GM12875 (cell line): Measurements from ENCODE around the gene SPDL1.
A peak's percentile ranks its signal among the peaks of the same experiment; 100 is the strongest.

Source experiments
- H3K4me3 ChIP-seq: one replicate; pipeline ENCODE4 v1.5.1; 2011; ENCODE audit warnings: low read depth, low read length, control low read depth
- CTCF ChIP-seq: IDR thresholded peaks from 2 replicates; pipeline ENCODE4 v1.5.1; 2011; ENCODE audit warnings: low read depth, mild to moderate bottlenecking, control low read depth, inconsistent platforms, low read length, moderate library complexity, borderline replicate concordance; ENCODE audit not compliant: insufficient read depth

SPDL1 gene

GRCh38 chr5:169583424-169584220, at the start of gene SPDL1:
SPDL1 (plus strand) TSS chr5:169583773; CDS start chr5:169588417, 4,644 bp downstream.
- H3K4me3 ChIP-seq = peak within 1 kb of the TSS; percentile 93
- TF ChIP-seq CTCF = no peak

DNA sequence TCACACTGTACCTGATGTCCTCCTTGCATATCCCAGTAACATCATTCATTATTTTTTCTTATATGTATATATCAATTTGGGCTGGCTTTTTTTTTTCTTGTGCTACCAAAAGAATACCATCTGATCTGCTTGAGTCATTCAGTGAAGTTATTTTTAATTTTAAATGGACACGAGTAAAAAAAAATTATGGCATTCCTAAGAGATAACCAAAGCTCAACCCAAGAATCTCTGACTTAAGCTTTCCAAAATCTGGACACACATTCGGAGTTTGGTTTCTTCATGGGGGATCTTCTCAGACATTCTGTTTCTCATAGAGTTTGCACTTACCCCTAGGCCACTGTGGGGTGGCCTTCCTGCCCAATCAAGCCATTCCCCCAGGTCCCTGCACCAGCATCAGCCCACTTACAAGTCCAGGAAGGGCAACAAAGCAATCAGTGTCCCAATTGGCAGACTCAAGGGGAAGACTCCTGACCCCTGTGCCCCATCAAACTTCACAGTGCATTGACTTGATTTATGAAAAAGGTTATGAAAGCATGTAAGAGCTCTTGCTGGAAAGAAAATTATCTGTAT, 49.2 kb upstream of the SPDL1 start:
- H3K4me3 ChIP-seq = no peak overlapping the region
- TF ChIP-seq CTCF = no peak

- no peak overlapping the region for H3K4me3 ChIP-seq
- no peak for TF ChIP-seq CTCF
These were observed 48.6 kb upstream of the SPDL1 start for GRCh38 chr5:169534939-169535338.

DNA sequence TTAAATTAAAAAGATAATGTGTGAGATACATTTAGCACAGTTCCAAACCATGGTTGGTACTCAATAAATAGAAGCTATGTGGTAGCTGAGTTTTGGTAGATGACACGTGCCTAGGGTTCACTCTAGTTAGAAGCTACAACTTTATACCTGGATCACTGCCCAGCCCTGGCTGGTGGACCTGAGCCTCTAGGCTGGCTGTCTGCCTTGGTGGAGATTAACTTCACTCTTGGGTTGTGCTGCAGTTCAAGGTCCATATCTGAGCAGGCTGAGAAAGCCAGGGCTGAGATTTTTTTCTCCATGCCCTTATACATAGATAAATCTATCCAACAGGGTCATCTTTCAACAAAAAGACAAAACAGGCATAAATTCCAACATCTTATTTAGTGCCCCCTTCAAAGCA, 44.6 kb upstream of the SPDL1 start:
- no peak for TF ChIP-seq CTCF
- no peak overlapping the region for H3K4me3 ChIP-seq

DNA sequence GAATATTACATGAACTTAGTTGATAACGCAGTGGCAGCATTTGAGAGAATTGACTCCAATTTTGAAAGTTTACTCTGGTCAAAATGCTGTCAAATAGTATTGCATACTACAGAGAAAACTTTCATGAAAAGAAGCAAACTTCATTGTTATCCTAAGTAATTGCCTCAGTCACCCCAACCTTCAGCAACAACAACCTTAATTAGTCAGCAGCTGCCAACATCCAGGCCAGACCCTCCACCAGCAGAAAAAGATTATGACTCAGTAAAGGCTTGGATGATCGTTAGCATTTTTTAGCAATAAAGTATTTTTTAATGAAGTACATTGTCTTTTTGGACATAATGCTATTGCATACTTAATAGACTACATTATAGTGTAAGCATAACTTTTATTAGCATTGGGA, 40.8 kb upstream of the SPDL1 start:
- no peak for TF ChIP-seq CTCF
- H3K4me3 ChIP-seq = no peak overlapping the region

- TF ChIP-seq CTCF = no peak
- H3K4me3 ChIP-seq = no peak overlapping the region
These were observed 39.2 kb upstream of the SPDL1 start for GRCh38 chr5:169544264-169544950.
